Trophoblast cell (in vitro differentiated cells and primary cell): Measurements from ENCODE around the gene BTNL3.
"Not testable (repeated sequence)": the region's sequence is repeated elsewhere in the genome, so short reads cannot be mapped to it uniquely, and the experiment has no call there.

Experiments
- DNase-seq, 2 donors: peaks; one replicate each; pipeline ENCODE4 v3.0.0-alpha.2; 2016
- H2AFZ ChIP-seq: 2 replicates; pipeline ENCODE4 v1.6.1; 2013; ENCODE audit warnings: low read length, moderate library complexity, mild to moderate bottlenecking; ENCODE audit not compliant: insufficient read depth, poor library complexity
- H2AK5ac ChIP-seq: 2 replicates; pipeline ENCODE4 v1.6.1; 2013; ENCODE audit warnings: mild to moderate bottlenecking, low read length
- H2BK120ac ChIP-seq: 2 replicates; pipeline ENCODE4 v1.6.1; 2013; ENCODE audit warnings: low read length, mild to moderate bottlenecking, moderate library complexity; ENCODE audit not compliant: insufficient read depth, poor library complexity
- H2BK12ac ChIP-seq: 2 replicates; pipeline ENCODE4 v1.6.1; 2013; ENCODE audit warnings: mild to moderate bottlenecking, low read length, moderate library complexity
- H2BK5ac ChIP-seq: 2 replicates; pipeline ENCODE4 v1.6.1; 2013; ENCODE audit warnings: low read length, low read depth, moderate library complexity, mild to moderate bottlenecking; ENCODE audit not compliant: poor library complexity
- H3K14ac ChIP-seq: 2 replicates; pipeline ENCODE4 v1.6.1; 2013; ENCODE audit warnings: mild to moderate bottlenecking, low read length
- H3K18ac ChIP-seq: 2 replicates; pipeline ENCODE4 v1.6.1; 2013; ENCODE audit warnings: mild to moderate bottlenecking, low read length
- H3K23ac ChIP-seq: 2 replicates; pipeline ENCODE4 v1.6.1; 2013; ENCODE audit warnings: low read length
- H3K27ac ChIP-seq: 2 replicates; pipeline ENCODE4 v1.5.1; 2013; ENCODE audit warnings: low read depth, mild to moderate bottlenecking, inconsistent platforms, low read length, moderate library complexity
- H3K27me3 ChIP-seq: 2 replicates; pipeline ENCODE4 v1.6.1; 2013; ENCODE audit warnings: inconsistent platforms, mild to moderate bottlenecking, low read length, moderate library complexity; ENCODE audit not compliant: insufficient read depth
- H3K36me3 ChIP-seq, 2 experiments: 1 replicate in 1 of 2; 2 replicates in 1 of 2; pipeline ENCODE4 v1.6.1; 2013; ENCODE audit warnings: low read length in 2 of 2, mild to moderate bottlenecking in 2 of 2, moderate library complexity in 1 of 2; ENCODE audit not compliant: insufficient read depth in 2 of 2, control insufficient read depth in 1 of 2
- H3K4ac ChIP-seq: 2 replicates; pipeline ENCODE4 v1.6.1; 2013; ENCODE audit warnings: low read depth, mild to moderate bottlenecking, low read length, moderate library complexity
- H3K4me1 ChIP-seq, 2 experiments: 1 replicate in 1 of 2; 2 replicates in 1 of 2; pipeline ENCODE4 v1.6.1; 2013; ENCODE audit warnings: low read length in 2 of 2, mild to moderate bottlenecking in 2 of 2, moderate library complexity in 1 of 2; ENCODE audit not compliant: insufficient read depth in 2 of 2, control insufficient read depth in 1 of 2
- H3K4me2 ChIP-seq: 2 replicates; pipeline ENCODE4 v1.6.1; 2013; ENCODE audit warnings: inconsistent platforms, mild to moderate bottlenecking, low read length, moderate library complexity
- H3K4me3 ChIP-seq: 2 replicates; pipeline ENCODE4 v1.5.1; 2013; ENCODE audit warnings: mild to moderate bottlenecking, low read depth, low read length, inconsistent platforms
- H3K79me1 ChIP-seq: one replicate; pipeline ENCODE4 v1.6.1; 2013; ENCODE audit warnings: low read length
- H3K79me2 ChIP-seq: 2 replicates; pipeline ENCODE4 v1.6.1; 2013; ENCODE audit warnings: low read length, mild to moderate bottlenecking; ENCODE audit not compliant: control insufficient read depth, insufficient read depth, poor library complexity
- H3K9ac ChIP-seq: 2 replicates; pipeline ENCODE4 v1.6.1; 2013; ENCODE audit warnings: mild to moderate bottlenecking, low read length
- H3K9me3 ChIP-seq: 2 replicates; pipeline ENCODE4 v1.6.1; 2013; ENCODE audit warnings: low read depth, mild to moderate bottlenecking, control low read depth, inconsistent platforms, low read length; ENCODE audit not compliant: insufficient read depth
- H4K12ac ChIP-seq: 2 replicates; pipeline ENCODE4 v1.6.1; 2013; ENCODE audit warnings: low read depth, mild to moderate bottlenecking, low read length, moderate library complexity
- H4K8ac ChIP-seq: 2 replicates; pipeline ENCODE4 v1.6.1; 2013; ENCODE audit warnings: low read depth, mild to moderate bottlenecking, low read length, moderate library complexity
- H4K91ac ChIP-seq: one replicate; pipeline ENCODE4 v1.6.1; 2013; ENCODE audit warnings: low read depth, mild to moderate bottlenecking, low read length, moderate library complexity
- WGBS: extraction: QIAGEN DNeasy Blood & Tissue Kit; methylation state at CpG from one replicate; pipeline ENCODE4 v1.1.7; 2013; ENCODE audit warnings: missing lambda C conversion rate; ENCODE audit not compliant: insufficient read length, insufficient coverage; ENCODE audit errors: extremely low coverage; 5-methylcytosine and 5-hydroxymethylcytosine counted together

Gene BTNL3

GRCh38 chr5:181044662-181045305 lies 56.1 kb downstream of the BTNL3 start:
- WGBS, result no CpG with 5 or more reads among the region's 11 CpGs
- no peaks in the 10 kb centered on the region for H3K79me2 ChIP-seq
- no peak overlapping the region for H4K12ac ChIP-seq
- no peak overlapping the region for H2BK12ac ChIP-seq
- no peak overlapping the region for H2BK5ac ChIP-seq
- no peak overlapping the region for H2AFZ ChIP-seq
- no peak overlapping the region for H3K4me3 ChIP-seq
- no peaks in the 10 kb centered on the region for H3K27me3 ChIP-seq
- no peak overlapping the region for H4K8ac ChIP-seq
- no peak overlapping the region for H3K18ac ChIP-seq
- no peak overlapping the region for H3K9ac ChIP-seq
- no peaks in the 10 kb centered on the region for H3K79me1 ChIP-seq
- H3K9me3 ChIP-seq, result peaks cover 1% of the 10 kb centered on the region
- H3K4ac ChIP-seq, result no peak overlapping the region
- H2BK120ac ChIP-seq, result no peak overlapping the region
- no peak for DNase-seq
- no peak overlapping the region for H3K14ac ChIP-seq
- H3K36me3 ChIP-seq, result no peaks in the 10 kb centered on the region
- H3K27ac ChIP-seq, result no peak overlapping the region
- no peak overlapping the region for H3K4me2 ChIP-seq
- H2AK5ac ChIP-seq, result no peak overlapping the region
- no peak overlapping the region for H3K23ac ChIP-seq
- H4K91ac ChIP-seq, result no peak overlapping the region
- H3K4me1 ChIP-seq, result no peaks in the 10 kb centered on the region

GRCh38 chr5:181045316-181045715 lies 56.7 kb downstream of the BTNL3 start:
- Histone ChIP-seq H3K14ac (no peak overlapping the region), H3K79me2 (no peaks in the 10 kb centered on the region), H2BK5ac (no peak overlapping the region), H3K27ac (no peak overlapping the region), H2BK120ac (no peak overlapping the region), H3K27me3 (no peaks in the 10 kb centered on the region), H3K18ac (no peak overlapping the region), H4K8ac (no peak overlapping the region), H2AFZ (no peak overlapping the region), H3K23ac (no peak overlapping the region), H3K79me1 (no peaks in the 10 kb centered on the region), H2AK5ac (no peak overlapping the region), H3K4ac (no peak overlapping the region), H3K9me3 (peaks cover 1% of the 10 kb centered on the region), H3K4me1 (no peaks in the 10 kb centered on the region), H2BK12ac (no peak overlapping the region), H3K36me3 (no peaks in the 10 kb centered on the region), H3K4me3 (no peak overlapping the region), H3K9ac (no peak overlapping the region), H4K12ac (no peak overlapping the region), H4K91ac (no peak overlapping the region), H3K4me2 (no peak overlapping the region)
- no CpG with 5 or more reads among the region's 10 CpGs for WGBS
- DNase-seq, result no peak

GRCh38 chr5:181045857-181046256 lies 57.2 kb downstream of the BTNL3 start:
- not testable (repeated sequence) for H3K79me2 ChIP-seq, H2BK120ac ChIP-seq, H2BK5ac ChIP-seq, H3K27me3 ChIP-seq, H3K79me1 ChIP-seq, DNase-seq, H3K9me3 ChIP-seq, H2AFZ ChIP-seq, H3K23ac ChIP-seq, H3K4me3 ChIP-seq, H2BK12ac ChIP-seq, H3K14ac ChIP-seq, H4K91ac ChIP-seq, H3K4me1 ChIP-seq, H4K12ac ChIP-seq, H4K8ac ChIP-seq, H3K18ac ChIP-seq, H2AK5ac ChIP-seq, H3K36me3 ChIP-seq, H3K4me2 ChIP-seq, H3K27ac ChIP-seq, H3K4ac ChIP-seq, H3K9ac ChIP-seq
- no CpG with 5 or more reads among the region's 1 CpG for WGBS

GRCh38 chr5:181047288-181047687 lies 58.6 kb downstream of the BTNL3 start:
- no peaks in the 10 kb centered on the region for H3K4me1 ChIP-seq
- no peak overlapping the region for H3K4me3 ChIP-seq
- H4K12ac ChIP-seq, result no peak overlapping the region
- peaks cover 1% of the 10 kb centered on the region for H3K9me3 ChIP-seq
- no peak overlapping the region for H4K91ac ChIP-seq
- H3K79me1 ChIP-seq, result no peaks in the 10 kb centered on the region
- H3K36me3 ChIP-seq, result no peaks in the 10 kb centered on the region
- no peak for DNase-seq
- H2AK5ac ChIP-seq, result no peak overlapping the region
- no peak overlapping the region for H3K18ac ChIP-seq
- no peak overlapping the region for H4K8ac ChIP-seq
- no peak overlapping the region for H3K4me2 ChIP-seq
- no peak overlapping the region for H2BK12ac ChIP-seq
- no peak overlapping the region for H3K4ac ChIP-seq
- H3K27me3 ChIP-seq, result peaks cover 10% of the 10 kb centered on the region
- H2BK5ac ChIP-seq, result no peak overlapping the region
- H2BK120ac ChIP-seq, result no peak overlapping the region
- H3K27ac ChIP-seq, result no peak overlapping the region
- no CpG with 5 or more reads among the region's 2 CpGs for WGBS
- no peak overlapping the region for H3K23ac ChIP-seq
- H2AFZ ChIP-seq, result no peak overlapping the region
- no peaks in the 10 kb centered on the region for H3K79me2 ChIP-seq
- H3K9ac ChIP-seq, result no peak overlapping the region
- no peak overlapping the region for H3K14ac ChIP-seq
